B cell (primary cell): ENCODE measurements around the gene FAHD1. TPM values are rescaled to one million over a fixed set of nuclear protein-coding genes. Genes with fewer than 3 reads are reported as not detected.

ENCODE experiments used
- ATAC-seq: fragments of 200-7000 bp; cut with Tn5 transposase; one replicate; pipeline ENCODE4 v1.10.0; 2021; ENCODE audit warnings: low read depth, mild to moderate bottlenecking, moderate number of reproducible peaks, moderate library complexity
- CTCF ChIA-PET: fragments of 350-600 bp; sonication (Branson Sonifier 250); formaldehyde crosslinking; loops from one replicate; lab custom pipeline; 2021; ENCODE audit warnings: antibody characterized with exemption, inconsistent platforms; lab: Charles Lee
- POLR2A ChIA-PET: fragments of 350-600 bp; sonication (Branson Sonifier 250); formaldehyde crosslinking; loops from one replicate; lab custom pipeline; 2021; ENCODE audit warnings: antibody characterized with exemption; lab: Charles Lee
- DNase-seq: peaks from one replicate; pipeline ENCODE4 v3.0.0; 2013
- H2AFZ ChIP-seq: 2 replicates; pipeline ENCODE4 v1.6.1; 2012; ENCODE audit warnings: mild to moderate bottlenecking, low read depth, low read length; ENCODE audit not compliant: insufficient read depth, poor library complexity, severe bottlenecking
- H3K27ac ChIP-seq, 2 donors: 1 replicate in 1 of 2; 2 replicates in 1 of 2; pipeline ENCODE4 v1.5.1; 2012 to 2013; ENCODE audit warnings: low read length in 2 of 2, mild to moderate bottlenecking in 2 of 2, moderate library complexity in 1 of 2
- H3K27me3 ChIP-seq, 4 experiments: fragments of 200-600 bp in 1 of 4; sonication (generic) in 1 of 4; replicated peaks in 1 of 4; 1 replicate in 2 of 4; 2 replicates in 2 of 4; pipeline versions ENCODE4 v1.6.1 to v1.7.0; 2013 to 2016; ENCODE audit warnings: low read length in 3 of 4, mild to moderate bottlenecking in 2 of 4, mixed read lengths in 1 of 4, moderate library complexity in 1 of 4; ENCODE audit not compliant: insufficient read depth in 4 of 4, control insufficient read depth in 3 of 4; ENCODE audit errors: control extremely low read depth in 1 of 4
- H3K36me3 ChIP-seq, 2 experiments: replicated peaks in 1 of 2; 1 replicate in 1 of 2; 2 replicates in 1 of 2; pipeline versions ENCODE4 v1.6.1 to v1.7.1; 2013; ENCODE audit warnings: low read length in 1 of 2; ENCODE audit not compliant: insufficient read depth in 2 of 2, control insufficient read depth in 1 of 2; ENCODE audit errors: control extremely low read depth in 1 of 2, extremely low read depth in 1 of 2
- H3K4me1 ChIP-seq, 2 donors: fragments of 200-600 bp in 1 of 2; sonication (generic) in 1 of 2; 1 replicate in 1 of 2; 2 replicates in 1 of 2; pipeline versions ENCODE4 v1.5.1 to v1.6.1; 2013 to 2017; ENCODE audit warnings: low read length in 2 of 2; ENCODE audit not compliant: control insufficient read depth in 2 of 2, insufficient read depth in 2 of 2
- H3K4me2 ChIP-seq: replicated peaks from 2 replicates; pipeline ENCODE3; 2012; ENCODE audit warnings: mild to moderate bottlenecking, low read depth, low read length; ENCODE audit not compliant: poor library complexity, severe bottlenecking
- H3K4me3 ChIP-seq, 5 experiments: fragments of 200-600 bp in 1 of 5; sonication (generic) in 1 of 5; 1 replicate in 3 of 5; 2 replicates in 2 of 5; pipeline versions ENCODE4 v1.5.1 to v1.7.0; 2011 to 2016; ENCODE audit warnings: low read length in 4 of 5, mild to moderate bottlenecking in 4 of 5, low read depth in 2 of 5, control low read depth in 1 of 5, moderate library complexity in 1 of 5; ENCODE audit not compliant: insufficient read depth in 1 of 5; ENCODE audit errors: control extremely low read depth in 1 of 5, extremely low read depth in 1 of 5
- H3K79me2 ChIP-seq: fragments of 200-600 bp; sonication (generic); one replicate; pipeline ENCODE4 v1.6.0; 2016; ENCODE audit warnings: low read length; ENCODE audit not compliant: control insufficient read depth, insufficient read depth
- H3K9ac ChIP-seq: fragments of 200-600 bp; sonication (generic); 2 replicates; pipeline ENCODE4 v1.6.1; 2017; ENCODE audit warnings: mild to moderate bottlenecking, low read length, moderate library complexity
- H3K9me3 ChIP-seq, 3 donors: one replicate each; pipeline versions ENCODE4 v1.6.1 to v1.7.1; 2013; ENCODE audit warnings: low read length in 2 of 3; ENCODE audit not compliant: control insufficient read depth in 2 of 3, insufficient read depth in 1 of 3; ENCODE audit errors: control extremely low read depth in 1 of 3
- H4K20me1 ChIP-seq: 2 replicates; pipeline ENCODE4 v1.6.0; 2012; ENCODE audit warnings: mild to moderate bottlenecking, low read length; ENCODE audit not compliant: insufficient read depth, control insufficient read depth, poor library complexity, severe bottlenecking
- H3K27ac Mint-ChIP-seq: one replicate; pipeline ENCODE4 v1.8.0; 2021; ENCODE audit warnings: mixed read lengths
- H3K27me3 Mint-ChIP-seq: one replicate; pipeline ENCODE4 v1.8.0; 2021; ENCODE audit warnings: mixed read lengths
- H3K4me1 Mint-ChIP-seq: one replicate; pipeline ENCODE4 v1.8.0; 2021; ENCODE audit warnings: mixed read lengths
- H3K4me3 Mint-ChIP-seq: one replicate; pipeline ENCODE4 v1.8.0; 2021; ENCODE audit warnings: mixed read lengths
- H3K9me3 Mint-ChIP-seq: one replicate; pipeline ENCODE4 v1.8.0; 2022; ENCODE audit warnings: mixed read lengths; ENCODE audit not compliant: insufficient read depth
- EZH2 ChIP-seq: IDR thresholded peaks from 2 replicates; pipeline ENCODE4 v1.6.1; 2012; ENCODE audit warnings: borderline replicate concordance, low read depth, mild to moderate bottlenecking, moderate library complexity, low read length; ENCODE audit not compliant: insufficient read depth, poor library complexity, severe bottlenecking
- WGBS: methylation state at CpG from one replicate; pipeline ENCODE4 v1.1.5; 2013; ENCODE audit warnings: missing lambda C conversion rate; ENCODE audit not compliant: insufficient coverage; 5-methylcytosine and 5-hydroxymethylcytosine counted together
- intact Hi-C: fragments of 100-400 bp; cut with micrococcal nuclease; formaldehyde crosslinking; loops from one replicate; pipeline ENCODE4 v1.10.0; 2022
- polyA plus RNA-seq: library from polyadenylated mRNA; depleted of rRNA; stranded (reverse); fragments of >200 nt; gene quantifications from 2 replicates; pipeline ENCODE4 v1.2.3, GENCODE V29; 2012
- total RNA-seq, 2 donors: library from RNA; stranded (reverse); fragments of 120-200 nt in 1 of 2; gene quantifications; 1 replicate in 1 of 2; 2 replicates in 1 of 2; pipeline versions ENCODE4 v1.2.3 to v1.2.4, GENCODE V29; 2013 to 2022
- TF ChIP-seq, protein P1 (sequence below): fragments of 200-600 bp; IDR thresholded peaks from one replicate; pipeline ENCODE4 v1.8.0; 2022; ENCODE audit warnings: antibody characterized with exemption, mild to moderate bottlenecking

FAHD1 gene
- total and polyA plus RNA-seq, 2 donors (not counting 1 experiment from before 2014, with no cell fraction given): 11.0 to 14.5 TPM

DNA sequence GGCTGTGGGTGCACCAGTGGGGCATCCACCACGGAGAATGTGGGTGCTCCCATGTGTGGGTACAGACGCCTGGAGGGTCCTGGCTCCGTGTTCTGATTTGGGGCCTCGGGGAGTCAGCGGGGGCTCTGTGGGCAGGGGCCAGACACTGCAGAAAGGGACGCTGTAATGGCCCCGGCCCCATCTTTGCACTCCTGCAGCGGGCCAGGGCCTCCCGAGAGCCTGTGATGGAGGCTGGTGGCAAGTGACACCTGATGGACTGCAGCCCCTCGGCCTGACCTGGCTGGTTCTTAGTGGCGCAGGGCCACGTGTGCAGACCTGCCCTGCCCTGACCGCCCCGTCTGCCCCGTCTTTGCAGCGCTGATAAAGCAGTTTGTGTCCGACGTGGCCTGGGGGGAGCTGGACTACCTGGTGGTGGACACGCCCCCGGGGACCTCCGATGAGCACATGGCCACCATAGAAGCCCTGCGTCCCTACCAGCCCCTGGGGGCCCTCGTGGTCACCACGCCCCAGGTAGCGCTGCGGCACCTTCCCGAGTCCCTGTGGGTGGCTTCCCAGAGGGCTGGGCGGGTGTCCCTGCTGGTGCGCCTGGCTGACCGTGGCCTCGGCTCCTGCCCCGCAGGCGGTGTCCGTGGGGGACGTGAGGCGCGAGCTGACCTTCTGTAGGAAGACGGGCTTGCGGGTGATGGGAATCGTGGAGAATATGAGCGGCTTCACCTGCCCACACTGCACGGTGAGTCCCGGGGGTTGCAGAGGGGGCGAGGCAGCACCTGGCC, 39.5 kb upstream of the FAHD1 start:
- Mint-ChIP-seq H3K27ac (no peak overlapping the region), H3K27me3 (no peaks in the 10 kb centered on the region), H3K9me3 (no peaks in the 10 kb centered on the region), H3K4me3 (no peak overlapping the region), H3K4me1 (peaks cover 10% of the 10 kb centered on the region)
- no peak for DNase-seq
- Histone ChIP-seq H3K9ac (no peak overlapping the region), H3K4me1 (peaks cover 0 to 12% of the 10 kb centered on the region in 2 donors), H3K36me3 (peaks cover 0 to 33% of the 10 kb centered on the region in 2 experiments), H3K9me3 (no peaks in the 10 kb centered on the region), H2AFZ (no peak overlapping the region), H3K27me3 (no peaks in the 10 kb centered on the region), H3K79me2 (peaks cover 63% of the 10 kb centered on the region), H3K4me3 (no peak overlapping the region), H3K27ac (no peak overlapping the region), H3K4me2 (no peak overlapping the region), H4K20me1 (peaks cover 57% of the 10 kb centered on the region)
- intact Hi-C loops: no loop called here
- ATAC-seq: no peak
- TF ChIP-seq EZH2: no peak
- TF ChIP-seq, protein P1, sequence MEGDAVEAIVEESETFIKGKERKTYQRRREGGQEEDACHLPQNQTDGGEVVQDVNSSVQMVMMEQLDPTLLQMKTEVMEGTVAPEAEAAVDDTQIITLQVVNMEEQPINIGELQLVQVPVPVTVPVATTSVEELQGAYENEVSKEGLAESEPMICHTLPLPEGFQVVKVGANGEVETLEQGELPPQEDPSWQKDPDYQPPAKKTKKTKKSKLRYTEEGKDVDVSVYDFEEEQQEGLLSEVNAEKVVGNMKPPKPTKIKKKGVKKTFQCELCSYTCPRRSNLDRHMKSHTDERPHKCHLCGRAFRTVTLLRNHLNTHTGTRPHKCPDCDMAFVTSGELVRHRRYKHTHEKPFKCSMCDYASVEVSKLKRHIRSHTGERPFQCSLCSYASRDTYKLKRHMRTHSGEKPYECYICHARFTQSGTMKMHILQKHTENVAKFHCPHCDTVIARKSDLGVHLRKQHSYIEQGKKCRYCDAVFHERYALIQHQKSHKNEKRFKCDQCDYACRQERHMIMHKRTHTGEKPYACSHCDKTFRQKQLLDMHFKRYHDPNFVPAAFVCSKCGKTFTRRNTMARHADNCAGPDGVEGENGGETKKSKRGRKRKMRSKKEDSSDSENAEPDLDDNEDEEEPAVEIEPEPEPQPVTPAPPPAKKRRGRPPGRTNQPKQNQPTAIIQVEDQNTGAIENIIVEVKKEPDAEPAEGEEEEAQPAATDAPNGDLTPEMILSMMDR: no peak
- WGBS: 95% methylated on average over 44 of the region's 44 CpGs
- ChIA-PET CTCF (no interaction called here), POLR2A (interaction anchor here (0.5 kb wide), 1 partner anchor 15 kb away, joined by 3 read pairs; the partner anchor contains the start of genes EME2 and MRPS34)

DNA sequence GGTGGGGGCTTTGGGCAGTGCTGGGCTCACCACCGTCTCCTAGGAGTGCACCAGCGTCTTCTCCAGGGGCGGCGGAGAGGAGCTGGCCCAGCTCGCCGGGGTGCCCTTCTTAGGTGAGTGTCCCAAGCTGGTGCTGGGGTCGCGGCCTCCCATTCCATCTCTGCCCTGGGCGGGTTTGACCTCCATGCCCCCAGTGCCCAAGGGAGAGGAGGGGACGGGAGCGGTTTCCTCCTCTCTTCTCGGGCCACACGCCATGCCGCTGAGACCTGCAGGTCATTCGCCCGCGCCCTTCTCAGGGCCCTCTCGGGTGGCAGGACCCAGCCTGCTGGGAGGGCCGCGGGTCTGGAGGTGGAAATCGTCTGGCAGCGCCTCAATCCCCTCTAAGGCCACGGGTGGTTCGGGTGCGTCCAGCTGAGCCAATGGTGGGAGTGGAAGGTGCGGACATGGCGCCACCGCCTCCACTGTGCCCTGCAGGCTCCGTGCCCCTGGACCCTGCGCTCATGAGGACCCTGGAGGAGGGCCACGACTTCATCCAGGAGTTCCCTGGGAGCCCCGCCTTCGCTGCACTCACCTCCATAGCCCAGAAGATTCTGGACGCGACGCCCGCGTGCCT, 38.8 kb upstream of the FAHD1 start:
- peaks cover 57% of the 10 kb centered on the region for H4K20me1 ChIP-seq
- Mint-ChIP-seq H3K27me3 (no peaks in the 10 kb centered on the region), H3K4me3 (no peak overlapping the region), H3K4me1 (peaks cover 5% of the 10 kb centered on the region), H3K9me3 (no peaks in the 10 kb centered on the region), H3K27ac (no peak overlapping the region)
- WGBS: 95% methylated on average over 36 of the region's 38 CpGs
- DNase-seq (no peak), ATAC-seq (no peak)
- H3K4me3 ChIP-seq: no peak overlapping the region
- no peak overlapping the region for H2AFZ ChIP-seq
- ChIA-PET POLR2A (no interaction called here), CTCF (no interaction called here)
- TF ChIP-seq EZH2: no peak
- TF ChIP-seq, protein P1: no peak
- intact Hi-C loops: no loop called here
- peaks cover 0 to 33% of the 10 kb centered on the region in 2 experiments for H3K36me3 ChIP-seq
- H3K27ac ChIP-seq: no peak overlapping the region
- H3K27me3 ChIP-seq: no peaks in the 10 kb centered on the region
- no peak overlapping the region for H3K4me2 ChIP-seq
- peaks cover 0 to 11% of the 10 kb centered on the region in 2 donors for H3K4me1 ChIP-seq
- peaks cover 63% of the 10 kb centered on the region for H3K79me2 ChIP-seq
- no peaks in the 10 kb centered on the region for H3K9me3 ChIP-seq
- no peak overlapping the region for H3K9ac ChIP-seq
